NOMO-1 treated with dmso at 0.1 percent for 144 hours (cell line): ENCODE measurements around the gene SCAMP3.

ENCODE experiments used
- DNase-seq: peaks from one replicate; lab custom pipeline; 2025; ENCODE audit not compliant: unreplicated experiment; lab: John Stamatoyannopoulos, UW

Gene SCAMP3

GRCh38 chr1:155285631-155286044 lies 23.5 kb upstream of the SCAMP3 start:
- no peak for DNase-seq

GRCh38 chr1:155285063-155285462 lies 22.9 kb upstream of the SCAMP3 start:
- DNase-seq, result no peak

DNA sequence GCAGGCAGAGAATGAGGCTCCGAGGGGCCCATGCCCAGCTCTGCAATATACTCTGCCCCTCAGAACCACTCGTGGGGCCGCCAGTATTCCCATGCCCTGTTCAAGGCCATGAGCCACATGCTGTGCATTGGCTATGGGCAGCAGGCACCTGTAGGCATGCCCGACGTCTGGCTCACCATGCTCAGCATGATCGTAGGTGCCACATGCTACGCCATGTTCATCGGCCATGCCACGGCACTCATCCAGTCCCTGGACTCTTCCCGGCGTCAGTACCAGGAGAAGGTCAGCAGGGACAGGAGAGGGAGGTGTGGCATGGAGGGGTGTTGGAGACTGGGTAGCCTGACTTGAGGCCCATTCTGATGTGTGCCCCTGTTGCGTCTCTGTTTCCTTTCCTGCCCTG lies 22.3 kb upstream of the SCAMP3 start:
- no peak for DNase-seq

GRCh38 chr1:155282488-155283091 lies 20.4 kb upstream of the SCAMP3 start:
- DNase-seq, result no peak

GRCh38 chr1:155279268-155279667 lies 17.1 kb upstream of the SCAMP3 start:
- no peak for DNase-seq

DNA sequence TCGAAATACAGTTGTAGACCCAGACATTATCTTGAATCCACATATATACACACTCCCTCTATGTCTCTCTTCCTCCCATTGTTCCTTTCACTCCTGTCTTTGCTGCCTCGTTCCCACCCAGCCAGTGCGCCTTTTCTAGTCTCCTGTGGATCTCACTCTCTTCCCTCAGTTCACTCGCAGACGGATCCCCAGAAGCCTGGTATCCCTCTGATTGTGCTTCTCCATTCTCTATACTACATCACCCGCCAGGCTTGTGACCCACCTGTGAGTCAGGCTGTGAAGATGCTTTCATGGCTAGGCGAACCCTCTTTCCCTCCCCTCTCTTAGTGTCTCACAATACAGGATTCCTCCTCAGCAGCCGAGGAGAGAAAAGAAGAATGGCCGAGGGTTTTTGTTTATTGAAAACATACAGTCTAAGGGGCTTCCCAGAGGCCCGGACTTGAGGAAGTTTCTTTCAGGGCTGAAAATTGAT lies 16.6 kb upstream of the SCAMP3 start:
- no peak for DNase-seq

DNA sequence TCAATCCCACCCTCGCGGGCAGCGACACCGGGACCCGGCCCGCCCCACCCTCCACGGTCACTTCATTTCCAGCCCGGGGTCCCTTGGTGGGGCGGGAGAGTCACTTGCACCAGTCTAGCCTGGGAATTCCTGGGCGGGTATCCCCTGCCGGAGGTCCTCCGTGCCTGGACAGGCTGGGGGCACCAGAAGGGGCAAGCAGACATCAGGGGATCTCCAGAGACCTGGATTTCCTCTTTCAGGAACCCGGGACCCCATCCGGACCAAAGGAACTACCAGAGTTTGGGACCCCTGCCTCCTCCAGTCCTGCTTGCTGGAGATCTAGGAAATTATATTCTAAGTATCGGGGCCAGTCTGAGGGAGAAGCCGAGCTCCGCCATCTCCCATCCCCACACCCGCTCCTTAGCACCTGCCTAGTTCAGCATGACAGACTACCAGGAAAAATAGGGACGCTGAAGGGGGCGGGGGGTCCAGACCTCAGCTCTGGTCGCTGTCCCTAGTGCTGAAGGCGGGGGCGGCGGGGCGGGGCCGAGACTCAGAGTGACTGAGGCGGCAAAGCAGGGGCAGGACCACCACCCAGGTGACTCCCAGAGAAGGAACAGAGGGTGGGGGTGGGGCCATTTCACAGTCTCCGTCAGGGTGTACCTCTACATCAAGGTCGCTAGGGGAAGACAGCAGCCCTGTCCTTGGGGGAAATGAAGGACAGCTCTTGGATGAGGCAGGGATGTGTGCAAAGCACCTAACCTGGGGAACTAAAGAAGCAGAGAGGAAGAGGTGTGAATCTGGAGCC lies 15.9 kb upstream of the SCAMP3 start:
- no peak for DNase-seq

GRCh38 chr1:155277070-155277901 lies 15.1 kb upstream of the SCAMP3 start, which contains the start of gene HCN3:
Gene HCN3, plus strand, starts transcription at chr1:155277463. Its CDS starts 128 bp downstream, at chr1:155277591.
- DNase-seq, result peak; percentile 93

DNA sequence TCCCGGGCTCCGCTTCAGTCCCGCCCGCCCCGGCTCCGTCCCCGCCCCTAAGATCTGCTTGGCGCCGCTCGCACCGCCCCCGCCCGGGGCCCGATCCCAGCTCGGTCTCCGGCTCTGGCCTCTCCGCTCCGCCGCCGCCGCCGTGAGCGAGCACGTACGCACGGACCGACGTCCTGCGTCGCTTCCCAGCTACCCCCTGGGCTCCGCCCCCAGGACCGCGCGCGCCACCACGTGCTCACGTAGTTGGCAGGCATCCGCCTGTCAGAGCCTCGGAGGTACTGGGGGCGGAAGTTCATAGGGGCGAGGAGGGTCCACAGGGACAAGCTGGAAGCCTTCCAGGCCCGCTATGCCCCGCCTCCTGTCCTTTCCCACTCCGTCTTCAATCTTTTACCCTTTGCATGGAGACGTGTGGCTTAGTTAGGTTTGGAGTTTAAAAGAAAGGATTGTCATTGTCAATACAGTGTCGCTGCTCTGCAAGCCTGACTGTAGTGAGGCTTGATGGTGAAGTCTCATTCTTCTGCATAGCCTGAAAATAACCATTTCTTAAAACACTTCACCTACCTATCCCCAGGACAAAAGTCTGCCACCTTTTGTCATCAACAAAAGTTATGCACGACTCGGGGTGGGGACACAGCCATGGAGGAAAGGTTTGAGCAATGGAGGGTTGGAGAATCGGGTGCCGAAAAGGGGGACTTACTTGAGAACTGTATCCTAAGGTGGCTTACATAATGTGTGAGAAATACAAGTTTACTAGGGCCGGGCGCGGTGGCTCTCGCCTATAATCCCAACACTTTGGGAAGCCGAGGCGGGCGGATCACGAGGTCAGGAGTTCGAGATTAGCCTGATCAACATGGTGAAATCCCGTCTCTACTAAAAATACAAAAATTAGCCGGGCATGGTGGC lies 11.4 kb upstream of the SCAMP3 start, which contains the start of gene CLK2:
Gene CLK2, minus strand, starts transcription at position 162 of the 903 bp plus-strand sequence. CDS start 2,527 bp downstream, outside the sequence.
- peak; percentile 94 for DNase-seq

DNA sequence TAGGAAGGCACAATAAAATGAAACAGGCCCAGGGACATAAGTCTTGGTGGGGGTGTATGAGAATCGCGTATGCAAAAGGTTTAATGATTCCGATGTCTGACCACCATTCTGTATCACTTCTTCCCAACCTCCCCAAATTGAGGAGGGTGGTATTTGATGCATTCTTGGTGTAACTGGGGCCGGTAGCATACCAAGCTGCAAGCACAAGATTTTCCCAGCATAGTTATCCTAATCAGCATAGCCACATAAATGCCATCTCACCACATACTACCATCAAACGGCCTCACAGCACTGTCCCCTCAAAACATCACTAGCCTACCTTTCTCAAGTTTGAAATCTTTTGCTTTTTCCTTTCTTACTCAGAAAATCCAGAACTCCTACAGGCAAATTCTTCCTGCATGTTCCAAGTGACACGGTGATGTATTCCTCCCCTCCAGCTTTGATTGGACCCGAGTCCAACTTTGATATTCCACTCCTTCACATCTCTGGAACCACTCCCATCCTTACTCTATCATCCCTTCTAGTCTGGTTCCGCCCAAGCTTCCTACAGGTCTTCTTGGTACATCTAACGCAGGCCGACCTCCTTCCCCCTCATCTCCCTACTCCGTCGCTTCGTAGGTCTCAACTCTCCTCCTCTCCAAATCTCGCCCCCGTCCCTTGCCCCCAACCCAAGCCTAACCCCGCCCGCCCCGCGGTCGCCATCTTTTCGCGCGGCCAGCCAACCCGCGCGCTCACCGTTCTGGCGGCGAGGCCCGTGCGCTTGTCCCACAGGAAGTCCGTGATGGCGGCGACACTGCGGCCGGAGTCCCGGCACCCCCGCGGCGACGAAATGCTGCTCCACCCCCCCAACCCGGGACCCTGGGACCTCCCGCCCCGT lies 10.5 kb upstream of the SCAMP3 start:
- DNase-seq, result no peak

GRCh38 chr1:155269381-155269780 lies 7.2 kb upstream of the SCAMP3 start:
- DNase-seq, result no peak

GRCh38 chr1:155268630-155269029 lies 6.5 kb upstream of the SCAMP3 start:
- no peak for DNase-seq

GRCh38 chr1:155267373-155267772 lies 5.2 kb upstream of the SCAMP3 start:
- no peak for DNase-seq

- no peak for DNase-seq
These were observed 4.4 kb upstream of the SCAMP3 start for GRCh38 chr1:155266553-155266952.

DNA sequence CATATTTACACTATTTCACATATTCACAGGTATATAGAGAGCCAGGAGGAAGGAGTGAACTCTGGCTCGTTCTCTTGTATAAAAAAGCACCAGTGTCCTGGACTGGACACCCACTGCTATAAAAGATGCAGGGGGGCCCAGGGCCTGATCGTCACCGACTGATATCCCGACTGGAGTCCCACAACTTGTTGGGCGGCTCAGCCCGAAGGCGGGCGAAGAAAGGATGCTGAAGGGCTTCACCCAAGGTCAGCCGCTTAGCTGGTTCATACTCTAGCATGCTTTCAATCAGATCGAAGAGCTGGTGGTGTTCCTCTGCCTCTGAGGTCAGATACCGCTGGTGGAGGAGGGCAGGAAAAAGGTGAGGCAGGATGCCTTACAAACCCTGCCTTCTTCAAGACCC lies 907 bp upstream of the SCAMP3 start:
- DNase-seq, result no peak

DNA sequence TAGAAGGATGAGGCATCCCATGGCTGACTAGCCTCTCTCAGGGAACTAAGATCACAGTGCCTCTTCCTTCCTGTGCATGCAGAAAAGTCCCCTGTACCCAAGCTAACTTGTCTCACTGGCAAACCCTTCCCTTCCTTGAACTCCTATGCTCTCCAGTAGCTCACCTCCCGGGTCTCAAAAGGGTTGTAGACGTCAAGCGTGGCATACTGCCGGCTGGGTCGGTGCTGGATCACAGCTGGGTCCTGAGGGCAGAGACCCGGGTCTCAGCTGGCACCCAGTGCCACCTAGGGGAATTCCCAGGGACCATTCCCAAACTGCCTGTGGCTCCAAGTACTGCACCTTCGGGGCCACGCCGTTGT lies 688 bp downstream of the SCAMP3 start:
- DNase-seq, result no peak

DNA sequence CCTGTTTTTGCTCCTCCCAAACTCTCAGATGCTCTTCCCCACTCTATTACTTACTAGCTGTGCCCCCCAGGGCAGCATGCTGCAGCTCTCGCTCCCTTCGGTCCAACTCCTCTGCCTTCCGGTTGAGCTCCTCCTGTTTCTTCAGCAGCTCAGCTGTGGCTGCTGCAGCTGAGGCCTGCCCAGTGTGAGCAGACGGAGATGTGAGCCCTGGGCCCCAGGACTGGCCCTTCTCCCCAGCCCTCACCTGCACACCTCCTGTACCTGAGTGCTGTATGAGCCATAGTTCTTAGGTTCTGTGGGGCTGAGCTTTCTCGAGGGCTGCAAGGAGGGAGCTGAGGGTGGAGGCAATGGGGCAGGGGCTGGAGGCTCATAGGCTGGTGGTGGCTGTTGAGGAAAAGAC lies 1.9 kb downstream of the SCAMP3 start:
- no peak for DNase-seq

GRCh38 chr1:155256058-155256852 lies 5.9 kb downstream of the SCAMP3 start:
- no peak for DNase-seq
